Measurements from ENCODE around the gene UBE2H.
"Not testable (repeated sequence)": the region's sequence is repeated elsewhere in the genome, so short reads cannot be mapped to it uniquely, and the experiment has no call there.

GRCh38 chr7:129960204-129960475, 7.4 kb upstream of the UBE2H start:
- TF ChIP-seq CTCF, POLR2A (IDR thresholded peaks at IDR 0.05): not testable (repeated sequence)

Data from body of pancreas (tissue), 4 donors.